WTC11 (cell line): Measurements from ENCODE around the gene CGRRF1. TPM values are rescaled to one million over a fixed set of nuclear protein-coding genes. Genes with fewer than 3 reads are reported as not detected.

Experiments used
- ATAC-seq: fragments of 200-7000 bp; cut with Tn5 transposase; 2 replicates; pipeline ENCODE4 v1.10.0; 2021; ENCODE audit warnings: mild to moderate bottlenecking, moderate library complexity
- CTCF ChIA-PET: fragments of 300-600 bp; sonication (Branson Sonifier 250); formaldehyde crosslinking; loops from one replicate; lab custom pipeline; 2021; ENCODE audit warnings: antibody characterized with exemption; lab: Charles Lee
- POLR2A ChIA-PET: fragments of 350-600 bp; sonication (Branson Sonifier 250); formaldehyde crosslinking; loops from one replicate; lab custom pipeline; 2021; ENCODE audit warnings: antibody characterized with exemption; lab: Charles Lee
- DNase-seq: peaks from one replicate; pipeline ENCODE4 v3.0.0; 2021; ENCODE audit warnings: low spot score
- H3K27ac Mint-ChIP-seq: 2 replicates; pipeline ENCODE4 v1.8.0; 2021; ENCODE audit warnings: mixed read lengths
- H3K27me3 Mint-ChIP-seq: 2 replicates; pipeline ENCODE4 v1.8.0; 2021; ENCODE audit warnings: low read depth, mild to moderate bottlenecking, moderate library complexity, mixed read lengths
- H3K36me3 Mint-ChIP-seq: 2 replicates; pipeline ENCODE4 v1.8.0; 2021; ENCODE audit warnings: mixed read lengths
- H3K4me1 Mint-ChIP-seq: 2 replicates; pipeline ENCODE4 v1.8.0; 2022; ENCODE audit warnings: mixed read lengths
- H3K4me3 Mint-ChIP-seq: 2 replicates; pipeline ENCODE4 v1.8.0; 2021; ENCODE audit warnings: mild to moderate bottlenecking, moderate library complexity, mixed read lengths
- H3K9me3 Mint-ChIP-seq: 2 replicates; pipeline ENCODE4 v1.8.0; 2021; ENCODE audit warnings: mixed read lengths
- AR ChIP-seq: fragments of 250-450 bp; sonication (Bioruptor Pico); IDR thresholded peaks from 2 replicates; pipeline ENCODE4 v1.9.0; 2021; ENCODE audit warnings: mild to moderate bottlenecking
- ARID4B ChIP-seq: sonication (generic); formaldehyde crosslinking; IDR thresholded peaks from 2 replicates; pipeline ENCODE4 v1.8.0; 2023; ENCODE audit warnings: missing genetic modification reagents, mild to moderate bottlenecking, borderline replicate concordance
- ELF4 ChIP-seq: sonication (generic); formaldehyde crosslinking; IDR thresholded peaks from 2 replicates; pipeline ENCODE4 v1.8.1; 2022; ENCODE audit warnings: low read depth, mild to moderate bottlenecking, moderate library complexity, missing genetic modification reagents
- ERG ChIP-seq: fragments of 250-450 bp; sonication (Bioruptor Pico); IDR thresholded peaks from 2 replicates; pipeline ENCODE4 v1.8.0; 2021; ENCODE audit warnings: mild to moderate bottlenecking
- ESRRA ChIP-seq: sonication (generic); formaldehyde crosslinking; IDR thresholded peaks from 2 replicates; pipeline ENCODE4 v1.8.1; 2022; ENCODE audit warnings: mild to moderate bottlenecking, missing genetic modification reagents, borderline replicate concordance
- ETV6 ChIP-seq: sonication (generic); formaldehyde crosslinking; IDR thresholded peaks from 2 replicates; pipeline ENCODE4 v1.8.1; 2022; ENCODE audit warnings: mild to moderate bottlenecking, missing genetic modification reagents
- FOXJ3 ChIP-seq: sonication (generic); formaldehyde crosslinking; IDR thresholded peaks from 2 replicates; pipeline ENCODE4 v1.9.0; 2021; ENCODE audit warnings: missing genetic modification reagents, mild to moderate bottlenecking, borderline replicate concordance
- FOXP1 ChIP-seq: sonication (generic); formaldehyde crosslinking; IDR thresholded peaks from 2 replicates; pipeline ENCODE4 v1.8.0; 2022; ENCODE audit warnings: missing genetic modification reagents, mild to moderate bottlenecking, moderate library complexity, borderline replicate concordance
- FOXP4 ChIP-seq: sonication (generic); formaldehyde crosslinking; IDR thresholded peaks from 2 replicates; pipeline ENCODE4 v1.8.0; 2022; ENCODE audit warnings: mild to moderate bottlenecking, missing genetic modification reagents
- GRHL2 ChIP-seq: fragments of 250-450 bp; sonication (Bioruptor Pico); IDR thresholded peaks from 2 replicates; pipeline ENCODE4 v1.8.0; 2022; ENCODE audit warnings: mild to moderate bottlenecking, moderate library complexity; ENCODE audit not compliant: insufficient replicate concordance, severe bottlenecking
- HMGA2 ChIP-seq: fragments of 250-450 bp; sonication (Bioruptor Pico); IDR thresholded peaks from 2 replicates; pipeline ENCODE4 v1.4.0; 2021; ENCODE audit warnings: mild to moderate bottlenecking, moderate library complexity
- IRF1 ChIP-seq: sonication (generic); formaldehyde crosslinking; IDR thresholded peaks from 2 replicates; pipeline ENCODE4 v1.8.0; 2023; ENCODE audit warnings: missing genetic modification reagents
- JAZF1 ChIP-seq: fragments of 250-450 bp; sonication (Bioruptor Pico); IDR thresholded peaks from 2 replicates; pipeline ENCODE4 v1.9.0; 2021; ENCODE audit warnings: moderate library complexity, mild to moderate bottlenecking, inconsistent platforms
- SMAD4 ChIP-seq: sonication (generic); formaldehyde crosslinking; IDR thresholded peaks from 2 replicates; pipeline ENCODE4 v1.8.0; 2022; ENCODE audit warnings: mild to moderate bottlenecking, missing genetic modification reagents
- SP1 ChIP-seq: sonication (generic); formaldehyde crosslinking; conservative IDR thresholded peaks from 2 replicates; pipeline ENCODE4 v1.8.1; 2022; ENCODE audit warnings: missing genetic modification reagents
- ZBTB43 ChIP-seq: sonication (generic); formaldehyde crosslinking; IDR thresholded peaks from 2 replicates; pipeline ENCODE4 v1.8.1; 2023; ENCODE audit warnings: mild to moderate bottlenecking, missing genetic modification reagents
- ZNF263 ChIP-seq: sonication (generic); formaldehyde crosslinking; IDR thresholded peaks from 2 replicates; pipeline ENCODE4 v1.8.1; 2022; ENCODE audit warnings: low read depth, mild to moderate bottlenecking, moderate library complexity, missing genetic modification reagents
- ZNF317 ChIP-seq: sonication (generic); formaldehyde crosslinking; IDR thresholded peaks from 2 replicates; pipeline ENCODE4 v1.8.1; 2023; ENCODE audit warnings: low read depth, mild to moderate bottlenecking, moderate library complexity, missing genetic modification reagents, borderline replicate concordance
- ZNF396 ChIP-seq: fragments of 250-450 bp; sonication (Bioruptor Pico); IDR thresholded peaks from 2 replicates; pipeline ENCODE4 v1.8.0; 2021; ENCODE audit warnings: mild to moderate bottlenecking, moderate library complexity, borderline replicate concordance
- ZNF423 ChIP-seq: fragments of 250-450 bp; sonication (Bioruptor Pico); IDR thresholded peaks from 2 replicates; pipeline ENCODE4 v2.1.2; 2022; ENCODE audit warnings: mild to moderate bottlenecking, moderate library complexity
- total RNA-seq: library from RNA; stranded (reverse); gene quantifications from 3 replicates; pipeline ENCODE4 v1.2.3, GENCODE V29; 2021

CGRRF1 gene
- total RNA-seq, 1 experiment from 2014 or later: 15.1 TPM

- TF ChIP-seq ZNF396 (CRISPR knock-in tag) (no peak), HMGA2 (CRISPR knock-in tag) (no peak), ETV6 (CRISPR knock-in tag) (no peak), ESRRA (CRISPR knock-in tag) (no peak), ZBTB43 (CRISPR knock-in tag) (no peak), FOXP1 (CRISPR knock-in tag) (no peak)
These were observed 35.4 kb upstream of the CGRRF1 start (continued) for GRCh38 chr14:54474232-54474793.

GRCh38 chr14:54475187-54475899 lies 34.4 kb upstream of the CGRRF1 start:
- no peaks in the 10 kb centered on the region for H3K27me3 Mint-ChIP-seq
- POLR2A ChIA-PET: no interaction called here
- no peaks in the 10 kb centered on the region for H3K9me3 Mint-ChIP-seq
- H3K4me1 Mint-ChIP-seq: peaks cover 16% of the 10 kb centered on the region
- no peak overlapping the region for H3K4me3 Mint-ChIP-seq
- ATAC-seq (no peak), DNase-seq (no peak)
- H3K36me3 Mint-ChIP-seq: peaks cover 19% of the 10 kb centered on the region
- TF ChIP-seq ZNF423 (CRISPR knock-in tag) (no peak), ZNF396 (CRISPR knock-in tag) (no peak), SMAD4 (CRISPR knock-in tag) (no peak), FOXP4 (CRISPR knock-in tag) (no peak), ARID4B (CRISPR knock-in tag) (no peak), ELF4 (no peak), ESRRA (CRISPR knock-in tag) (no peak), FOXJ3 (no peak), ERG (no peak), ZNF263 (no peak), ETV6 (CRISPR knock-in tag) (no peak), IRF1 (no peak), AR (CRISPR knock-in tag) (no peak), GRHL2 (CRISPR knock-in tag) (no peak), SP1 (CRISPR knock-in tag) (no peak), ZNF317 (CRISPR knock-in tag) (no peak), JAZF1 (no peak)
- TF ChIP-seq, all 79 proteins: peak for 0
- CTCF ChIA-PET: no interaction called here
- no peak overlapping the region for H3K27ac Mint-ChIP-seq
